Measurements from ENCODE around the gene SHC4. TPM values are rescaled to one million over a fixed set of nuclear protein-coding genes. Genes with fewer than 3 reads are reported as not detected.
"Not testable (repeated sequence)": the region's sequence is repeated elsewhere in the genome, so short reads cannot be mapped to it uniquely, and the experiment has no call there.

The SHC4 gene
- total RNA-seq, 2 experiments from 2014 or later, result 0.41 to 1.3 TPM

- ChIA-PET POLR2A (no interaction called here), CTCF (ENCODE audit: unreplicated experiment) (no interaction called here)
- Histone ChIP-seq H3K36me3 (ENCODE audit: insufficient read depth, low read length) (no peaks in the 10 kb centered on the region), H3K4me2 (ENCODE audit: low read length) (no peak overlapping the region), H4K20me1 (ENCODE audit: insufficient read depth, low read length) (no peaks in the 10 kb centered on the region), H3K4me1 (ENCODE audit: insufficient read depth, low read length, poor library complexity, severe bottlenecking) (no peaks in the 10 kb centered on the region), H3K79me2 (ENCODE audit: insufficient read depth, low read depth, low read length) (no peaks in the 10 kb centered on the region), H3K27ac (ENCODE audit: low read depth, low read length, poor library complexity, severe bottlenecking) (no peak overlapping the region), H3K9me2 (ENCODE audit: insufficient read depth, low read length) (no peaks in the 10 kb centered on the region), H3K9me3 (ENCODE audit: low read length) (no peaks in the 10 kb centered on the region), H3K4me3 (ENCODE audit: low read depth, low read length, poor library complexity, severe bottlenecking) (no peak overlapping the region), H2AFZ (ENCODE audit: low read length) (no peak overlapping the region)
- no peak for DNase-seq (ENCODE audit: low spot score)
- intact Hi-C loops (cut with micrococcal nuclease; ENCODE audit: unreplicated experiment), result no loop called here
- TF ChIP-seq EZH2phosphoT487 (IDR thresholded peaks at IDR 0.05; ENCODE audit: borderline replicate concordance, low read depth, low read length), result no peak
- TF ChIP-seq, protein P1, sequence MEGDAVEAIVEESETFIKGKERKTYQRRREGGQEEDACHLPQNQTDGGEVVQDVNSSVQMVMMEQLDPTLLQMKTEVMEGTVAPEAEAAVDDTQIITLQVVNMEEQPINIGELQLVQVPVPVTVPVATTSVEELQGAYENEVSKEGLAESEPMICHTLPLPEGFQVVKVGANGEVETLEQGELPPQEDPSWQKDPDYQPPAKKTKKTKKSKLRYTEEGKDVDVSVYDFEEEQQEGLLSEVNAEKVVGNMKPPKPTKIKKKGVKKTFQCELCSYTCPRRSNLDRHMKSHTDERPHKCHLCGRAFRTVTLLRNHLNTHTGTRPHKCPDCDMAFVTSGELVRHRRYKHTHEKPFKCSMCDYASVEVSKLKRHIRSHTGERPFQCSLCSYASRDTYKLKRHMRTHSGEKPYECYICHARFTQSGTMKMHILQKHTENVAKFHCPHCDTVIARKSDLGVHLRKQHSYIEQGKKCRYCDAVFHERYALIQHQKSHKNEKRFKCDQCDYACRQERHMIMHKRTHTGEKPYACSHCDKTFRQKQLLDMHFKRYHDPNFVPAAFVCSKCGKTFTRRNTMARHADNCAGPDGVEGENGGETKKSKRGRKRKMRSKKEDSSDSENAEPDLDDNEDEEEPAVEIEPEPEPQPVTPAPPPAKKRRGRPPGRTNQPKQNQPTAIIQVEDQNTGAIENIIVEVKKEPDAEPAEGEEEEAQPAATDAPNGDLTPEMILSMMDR (conservative IDR thresholded peaks at IDR 0.05; ENCODE audit: low read length), result no peak
- BruUV-seq (replicated peaks), result no TSS peak
Measured at GRCh38 chr15:48915861-48916260, 47.9 kb downstream of the SHC4 start.

DNA sequence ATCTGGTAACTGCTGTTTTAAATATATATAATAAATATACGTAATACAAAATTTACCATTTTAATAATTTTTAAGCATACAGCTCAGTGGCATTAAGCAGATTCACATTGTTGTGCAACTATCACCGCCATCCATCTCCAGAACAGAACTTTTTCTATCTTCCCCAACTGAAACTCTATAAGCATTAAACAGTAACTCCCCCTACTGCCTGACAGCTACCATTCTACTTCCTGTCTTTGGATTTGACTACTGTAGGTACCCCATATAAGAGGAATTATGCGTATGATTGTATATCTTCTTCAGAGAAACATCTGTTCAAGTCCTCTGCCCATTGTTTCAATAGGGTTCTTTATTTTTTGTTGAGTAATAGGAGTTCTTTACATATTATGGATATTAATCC is 49.0 kb downstream of the SHC4 start:
- Histone ChIP-seq H3K4me2 (ENCODE audit: low read length) (no peak overlapping the region), H3K27ac (ENCODE audit: low read depth, low read length, poor library complexity, severe bottlenecking) (no peak overlapping the region), H3K79me2 (ENCODE audit: insufficient read depth, low read depth, low read length) (no peaks in the 10 kb centered on the region), H3K36me3 (ENCODE audit: insufficient read depth, low read length) (no peaks in the 10 kb centered on the region), H3K4me1 (ENCODE audit: insufficient read depth, low read length, poor library complexity, severe bottlenecking) (no peaks in the 10 kb centered on the region), H3K9me3 (ENCODE audit: low read length) (no peaks in the 10 kb centered on the region), H4K20me1 (ENCODE audit: insufficient read depth, low read length) (no peaks in the 10 kb centered on the region), H3K4me3 (ENCODE audit: low read depth, low read length, poor library complexity, severe bottlenecking) (no peak overlapping the region), H3K9me2 (ENCODE audit: insufficient read depth, low read length) (no peaks in the 10 kb centered on the region), H2AFZ (ENCODE audit: low read length) (no peak overlapping the region)
- ChIA-PET CTCF (ENCODE audit: unreplicated experiment) (no interaction called here), POLR2A (no interaction called here)
- no peak for TF ChIP-seq EZH2phosphoT487 (IDR thresholded peaks at IDR 0.05; ENCODE audit: borderline replicate concordance, low read depth, low read length)
- TF ChIP-seq, protein P1 (conservative IDR thresholded peaks at IDR 0.05; ENCODE audit: low read length), result peak; percentile 34; the same call in 1 of the 2 replicates
- intact Hi-C loops (cut with micrococcal nuclease; ENCODE audit: unreplicated experiment), result no loop called here
- no peak for DNase-seq (ENCODE audit: low spot score)
- no TSS peak for BruUV-seq (replicated peaks)

DNA sequence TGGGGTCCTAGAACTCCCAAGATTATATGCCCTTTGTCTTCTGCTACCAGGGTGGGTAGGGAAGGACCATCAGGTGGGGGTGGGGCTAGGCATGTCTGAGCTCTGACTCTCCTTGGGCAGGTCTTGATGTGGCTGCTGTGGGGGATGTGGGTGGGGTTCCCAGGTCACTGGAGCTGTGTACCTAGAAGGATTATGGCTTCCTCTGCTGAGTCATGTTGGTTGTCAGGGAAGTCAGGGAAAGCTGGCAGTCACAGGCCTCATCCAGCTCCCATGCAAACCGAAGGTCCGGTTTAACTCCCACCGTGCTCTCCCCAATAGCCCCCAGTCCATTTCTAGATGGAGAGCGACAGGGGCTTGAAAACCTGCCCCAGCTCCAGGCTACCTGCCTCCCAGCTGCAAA is 50.6 kb downstream of the SHC4 start:
- DNase-seq (ENCODE audit: low spot score), result no peak
- intact Hi-C loops (cut with micrococcal nuclease; ENCODE audit: unreplicated experiment), result no loop called here
- no TSS peak for BruUV-seq (replicated peaks)
- Histone ChIP-seq H3K4me2 (ENCODE audit: low read length) (no peak overlapping the region), H4K20me1 (ENCODE audit: insufficient read depth, low read length) (no peaks in the 10 kb centered on the region), H3K9me3 (ENCODE audit: low read length) (no peaks in the 10 kb centered on the region), H3K79me2 (ENCODE audit: insufficient read depth, low read depth, low read length) (no peaks in the 10 kb centered on the region), H3K4me1 (ENCODE audit: insufficient read depth, low read length, poor library complexity, severe bottlenecking) (no peaks in the 10 kb centered on the region), H2AFZ (ENCODE audit: low read length) (no peak overlapping the region), H3K27ac (ENCODE audit: low read depth, low read length, poor library complexity, severe bottlenecking) (no peak overlapping the region), H3K4me3 (ENCODE audit: low read depth, low read length, poor library complexity, severe bottlenecking) (no peak overlapping the region), H3K9me2 (ENCODE audit: insufficient read depth, low read length) (no peaks in the 10 kb centered on the region), H3K36me3 (ENCODE audit: insufficient read depth, low read length) (no peaks in the 10 kb centered on the region)
- CTCF ChIA-PET (ENCODE audit: unreplicated experiment), result interaction anchor here (0.6 kb wide), 1 partner anchor 137 kb away, joined by 3 read pairs; no protein-coding TSS in a partner anchor
- POLR2A ChIA-PET, result no interaction called here
- TF ChIP-seq EZH2phosphoT487 (IDR thresholded peaks at IDR 0.05; ENCODE audit: borderline replicate concordance, low read depth, low read length), result no peak
- TF ChIP-seq, protein P1 (conservative IDR thresholded peaks at IDR 0.05; ENCODE audit: low read length), result no peak

- H3K27ac ChIP-seq (ENCODE audit: low read depth, low read length, poor library complexity, severe bottlenecking); BruUV-seq (replicated peaks); H3K36me3 ChIP-seq (ENCODE audit: insufficient read depth, low read length); POLR2A ChIA-PET; H3K9me3 ChIP-seq (ENCODE audit: low read length); CTCF ChIA-PET (ENCODE audit: unreplicated experiment); H3K79me2 ChIP-seq (ENCODE audit: insufficient read depth, low read depth, low read length); DNase-seq (ENCODE audit: low spot score); H3K4me1 ChIP-seq (ENCODE audit: insufficient read depth, low read length, poor library complexity, severe bottlenecking); H3K4me3 ChIP-seq (ENCODE audit: low read depth, low read length, poor library complexity, severe bottlenecking); intact Hi-C loops (cut with micrococcal nuclease; ENCODE audit: unreplicated experiment); H4K20me1 ChIP-seq (ENCODE audit: insufficient read depth, low read length); H3K4me2 ChIP-seq (ENCODE audit: low read length); H2AFZ ChIP-seq (ENCODE audit: low read length); H3K9me2 ChIP-seq (ENCODE audit: insufficient read depth, low read length): not testable (repeated sequence)
Measured at GRCh38 chr15:48910554-48910953, 53.2 kb downstream of the SHC4 start.

GRCh38 chr15:48909313-48909712 is 54.4 kb downstream of the SHC4 start:
- H3K79me2 ChIP-seq (ENCODE audit: insufficient read depth, low read depth, low read length); H3K4me1 ChIP-seq (ENCODE audit: insufficient read depth, low read length, poor library complexity, severe bottlenecking); H4K20me1 ChIP-seq (ENCODE audit: insufficient read depth, low read length); H3K4me2 ChIP-seq (ENCODE audit: low read length); H3K36me3 ChIP-seq (ENCODE audit: insufficient read depth, low read length); DNase-seq (ENCODE audit: low spot score); H3K27ac ChIP-seq (ENCODE audit: low read depth, low read length, poor library complexity, severe bottlenecking); H3K4me3 ChIP-seq (ENCODE audit: low read depth, low read length, poor library complexity, severe bottlenecking); CTCF ChIA-PET (ENCODE audit: unreplicated experiment); H3K9me2 ChIP-seq (ENCODE audit: insufficient read depth, low read length); intact Hi-C loops (cut with micrococcal nuclease; ENCODE audit: unreplicated experiment); H2AFZ ChIP-seq (ENCODE audit: low read length); H3K9me3 ChIP-seq (ENCODE audit: low read length); BruUV-seq (replicated peaks): not testable (repeated sequence)
- POLR2A ChIA-PET, result interaction anchor here (0.7 kb wide), 1 partner anchor 21 kb away, joined by 3 read pairs; no protein-coding TSS in a partner anchor

All from OCI-LY7 (cell line).